Colonic mucosa (tissue), 4 donors: ENCODE measurements around the gene ARMC9. TPM values are rescaled to one million over a fixed set of nuclear protein-coding genes. Genes with fewer than 3 reads are reported as not detected.

ENCODE experiments used
- DNase-seq: peaks from one replicate; pipeline ENCODE4 v3.0.0-alpha.2; 2020
- H3K27ac ChIP-seq: fragments of 200-600 bp; one replicate; pipeline ENCODE4 v1.8.0; 2021
- H3K27me3 ChIP-seq: fragments of 200-600 bp; one replicate; pipeline ENCODE4 v1.8.0; 2021
- H3K36me3 ChIP-seq: fragments of 200-600 bp; one replicate; pipeline ENCODE4 v1.8.0; 2021
- H3K4me1 ChIP-seq: fragments of 200-600 bp; one replicate; pipeline ENCODE4 v1.8.0; 2021; ENCODE audit warnings: mild to moderate bottlenecking
- H3K4me3 ChIP-seq: fragments of 200-600 bp; one replicate; pipeline ENCODE4 v1.8.0; 2021
- H3K9ac ChIP-seq, 2 donors: one replicate each; pipeline ENCODE4 v1.7.0; 2013; ENCODE audit warnings: control low read depth in 2 of 2, low read depth in 2 of 2, low read length in 2 of 2
- H3K9me3 ChIP-seq: fragments of 200-600 bp; one replicate; pipeline ENCODE4 v1.8.0; 2021
- intact Hi-C: fragments of 100-400 bp; cut with DNase I; formaldehyde crosslinking; loops from one replicate; pipeline ENCODE4 v1.14.1; 2022
- total RNA-seq, 2 donors: library from RNA; stranded (reverse); fragmentation: NEBNext Ultra II Directional in 1 of 2; extraction: Animal tissue kit (Norgen Biotek cat#: 25700) in 1 of 2; gene quantifications; one replicate each; pipeline ENCODE4 v1.2.1, GENCODE V29; 2021
- TF ChIP-seq, protein P1 (sequence below): fragments of 200-600 bp; IDR thresholded peaks from one replicate; pipeline ENCODE4 v1.8.0; 2022; ENCODE audit warnings: antibody characterized with exemption, mild to moderate bottlenecking
- donor health status: healthy.
- donor health status: DM: no; HTN: no; CAD: no.
- donor health status: DM: no; HTN: no; CAD: no.

The ARMC9 gene
- total RNA-seq, 2 donors from 2014 or later, result 9.8 to 17.2 TPM

DNA sequence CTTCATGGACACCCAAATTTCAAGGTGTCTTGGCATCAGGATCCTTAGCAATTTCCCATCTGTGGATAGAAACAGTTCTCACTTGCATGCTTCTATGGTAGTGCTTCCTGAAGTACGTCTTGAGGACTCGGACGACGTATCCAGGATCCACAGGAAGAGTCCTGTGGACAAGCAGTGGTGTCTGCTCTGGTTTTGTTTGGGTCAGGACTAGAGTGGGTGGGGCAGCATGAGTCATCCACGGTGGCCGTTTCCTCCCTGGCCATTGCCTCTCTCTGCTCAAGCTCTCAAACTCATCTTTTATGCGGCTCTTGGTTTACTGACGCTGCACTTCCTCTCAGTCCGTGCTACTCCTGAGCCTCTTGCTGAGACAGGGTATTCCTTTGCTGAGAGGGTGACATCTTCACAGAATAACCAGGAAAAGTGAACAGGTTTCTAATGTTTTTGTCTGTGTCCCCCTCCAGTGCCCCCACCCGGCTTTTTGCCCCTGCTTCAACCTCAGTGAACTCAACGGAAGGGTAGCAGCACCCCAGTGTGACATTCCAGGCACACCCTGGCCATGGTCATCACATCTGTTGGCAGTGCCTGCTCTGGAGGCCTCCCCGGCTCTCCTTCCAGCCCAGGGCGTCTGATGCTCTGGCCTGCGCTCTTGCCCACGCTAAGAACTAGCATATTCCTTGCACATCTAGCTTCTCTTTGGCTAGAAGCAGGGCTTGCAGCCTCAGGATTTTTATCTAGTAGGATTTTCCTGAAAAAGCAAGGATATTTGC is 62.2 kb downstream of the ARMC9 start:
- Histone ChIP-seq H3K4me1 (peaks cover 4% of the 10 kb centered on the region), H3K9ac (no peak overlapping the region)
- intact Hi-C loops, result no loop called here

DNA sequence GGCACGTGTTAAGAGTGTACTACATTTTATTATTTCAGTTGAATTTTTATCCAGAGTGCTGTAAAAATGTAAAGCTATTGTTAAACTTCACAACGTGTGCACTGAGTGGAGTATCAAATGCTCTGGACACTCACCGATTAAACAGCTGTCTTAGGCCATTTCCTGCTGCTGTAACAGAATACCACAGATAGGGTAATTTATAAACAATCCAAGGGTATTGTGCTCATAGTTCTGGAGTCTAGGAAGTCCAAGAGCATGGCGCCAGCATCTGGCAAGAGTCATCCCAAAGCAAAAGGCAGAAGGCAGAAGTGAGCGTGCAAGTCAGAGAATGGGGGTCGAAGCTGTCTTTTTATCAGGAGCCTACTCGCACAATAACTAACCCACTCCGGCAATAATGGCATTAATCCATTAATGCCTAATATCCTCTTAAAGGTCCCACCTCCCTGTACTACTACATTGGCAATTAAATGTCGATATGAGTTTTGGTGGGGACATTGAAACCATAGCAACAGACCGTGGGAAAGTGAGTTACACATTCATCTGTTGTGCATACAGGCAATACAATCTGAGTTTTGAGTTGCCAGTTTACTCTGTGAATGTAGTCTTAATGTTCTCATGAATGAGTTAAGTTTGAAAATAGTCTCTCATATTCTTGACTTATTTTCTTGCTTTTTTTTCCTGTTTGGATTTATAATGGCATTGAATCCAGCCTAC is 64.8 kb downstream of the ARMC9 start:
- TF ChIP-seq, protein P1, sequence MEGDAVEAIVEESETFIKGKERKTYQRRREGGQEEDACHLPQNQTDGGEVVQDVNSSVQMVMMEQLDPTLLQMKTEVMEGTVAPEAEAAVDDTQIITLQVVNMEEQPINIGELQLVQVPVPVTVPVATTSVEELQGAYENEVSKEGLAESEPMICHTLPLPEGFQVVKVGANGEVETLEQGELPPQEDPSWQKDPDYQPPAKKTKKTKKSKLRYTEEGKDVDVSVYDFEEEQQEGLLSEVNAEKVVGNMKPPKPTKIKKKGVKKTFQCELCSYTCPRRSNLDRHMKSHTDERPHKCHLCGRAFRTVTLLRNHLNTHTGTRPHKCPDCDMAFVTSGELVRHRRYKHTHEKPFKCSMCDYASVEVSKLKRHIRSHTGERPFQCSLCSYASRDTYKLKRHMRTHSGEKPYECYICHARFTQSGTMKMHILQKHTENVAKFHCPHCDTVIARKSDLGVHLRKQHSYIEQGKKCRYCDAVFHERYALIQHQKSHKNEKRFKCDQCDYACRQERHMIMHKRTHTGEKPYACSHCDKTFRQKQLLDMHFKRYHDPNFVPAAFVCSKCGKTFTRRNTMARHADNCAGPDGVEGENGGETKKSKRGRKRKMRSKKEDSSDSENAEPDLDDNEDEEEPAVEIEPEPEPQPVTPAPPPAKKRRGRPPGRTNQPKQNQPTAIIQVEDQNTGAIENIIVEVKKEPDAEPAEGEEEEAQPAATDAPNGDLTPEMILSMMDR, result no peak
- intact Hi-C loops, result no loop called here
- Histone ChIP-seq H3K4me3 (no peak overlapping the region), H3K27me3 (no peaks in the 10 kb centered on the region), H3K4me1 (peaks cover 4% of the 10 kb centered on the region), H3K27ac (no peak overlapping the region), H3K9me3 (no peaks in the 10 kb centered on the region), H3K9ac (no peak overlapping the region), H3K36me3 (no peaks in the 10 kb centered on the region)
- DNase-seq, result no peak

More for the DNA sequence above, 62.2 kb downstream of the ARMC9 start:
- no peaks in the 10 kb centered on the region for H3K36me3 ChIP-seq
- H3K9me3 ChIP-seq, result no peaks in the 10 kb centered on the region
- H3K27ac ChIP-seq, result no peak overlapping the region
- TF ChIP-seq, protein P1, result no peak
- DNase-seq, result no peak
- H3K4me3 ChIP-seq, result no peak overlapping the region
- H3K27me3 ChIP-seq, result no peaks in the 10 kb centered on the region

GRCh38 chr2:231270221-231271114 is 72.0 kb downstream of the ARMC9 start:
- Histone ChIP-seq H3K9ac (no peak overlapping the region), H3K9me3 (no peaks in the 10 kb centered on the region), H3K27ac (no peak overlapping the region), H3K36me3 (no peaks in the 10 kb centered on the region), H3K27me3 (no peaks in the 10 kb centered on the region), H3K4me1 (no peaks in the 10 kb centered on the region), H3K4me3 (no peak overlapping the region)
- DNase-seq, result no peak
- intact Hi-C loops, result no loop called here
- TF ChIP-seq, protein P1, result no peak

- Histone ChIP-seq H3K27ac (no peak overlapping the region), H3K4me1 (no peaks in the 10 kb centered on the region), H3K36me3 (no peaks in the 10 kb centered on the region), H3K9me3 (no peaks in the 10 kb centered on the region), H3K27me3 (no peaks in the 10 kb centered on the region), H3K9ac (no peak overlapping the region), H3K4me3 (no peak overlapping the region)
- intact Hi-C loops, result no loop called here
- TF ChIP-seq, protein P1, result no peak
- DNase-seq, result no peak
These were observed 74.6 kb downstream of the ARMC9 start for GRCh38 chr2:231272991-231273390.

DNA sequence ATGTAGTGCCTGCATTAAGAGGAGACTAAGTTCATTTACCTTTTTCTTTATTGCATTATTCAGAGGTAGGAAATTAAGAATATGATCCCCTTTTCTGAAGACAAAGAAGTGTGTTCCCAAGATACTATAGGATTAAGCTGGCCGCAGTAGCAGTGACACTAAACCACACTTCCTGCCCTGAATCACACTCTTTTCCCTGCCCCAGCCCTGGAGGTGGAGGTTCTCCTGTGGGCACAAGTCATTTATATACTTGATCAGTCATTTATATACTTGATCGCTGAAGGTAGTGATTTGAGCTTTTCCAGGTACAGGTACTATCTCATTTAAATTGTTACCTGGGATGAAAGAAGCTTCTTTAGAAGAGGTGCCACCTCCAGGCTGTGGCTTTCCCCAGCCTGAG is 78.6 kb downstream of the ARMC9 start:
- H3K4me1 ChIP-seq, result no peaks in the 10 kb centered on the region
- intact Hi-C loops, result no loop called here
- no peaks in the 10 kb centered on the region for H3K9me3 ChIP-seq
- TF ChIP-seq, protein P1, result no peak
- no peaks in the 10 kb centered on the region for H3K36me3 ChIP-seq
- H3K27me3 ChIP-seq, result no peaks in the 10 kb centered on the region
- H3K4me3 ChIP-seq, result no peak overlapping the region
- H3K9ac ChIP-seq, result no peak overlapping the region
- H3K27ac ChIP-seq, result no peak overlapping the region
- no peak for DNase-seq
